WTC11 (cell line): ENCODE results near the gene TLCD1.

Experiments
- ETV6 ChIP-seq: sonication (generic); formaldehyde crosslinking; IDR thresholded peaks from 2 replicates; pipeline ENCODE4 v1.8.1; 2022; ENCODE audit warnings: mild to moderate bottlenecking, missing genetic modification reagents
- MYBL2 ChIP-seq: sonication (generic); formaldehyde crosslinking; IDR thresholded peaks from 2 replicates; pipeline ENCODE4 v1.8.1; 2023; ENCODE audit warnings: mild to moderate bottlenecking, moderate library complexity, missing genetic modification reagents
- NR2C2 ChIP-seq: sonication (generic); formaldehyde crosslinking; IDR thresholded peaks from 2 replicates; pipeline ENCODE4 v1.8.0; 2022; ENCODE audit warnings: mild to moderate bottlenecking, missing genetic modification reagents
- ZNF138 ChIP-seq: sonication (generic); formaldehyde crosslinking; conservative IDR thresholded peaks from 2 replicates; pipeline ENCODE4 v1.8.1; 2022; ENCODE audit warnings: mild to moderate bottlenecking, moderate library complexity, missing genetic modification reagents
- TF ChIP-seq, protein P1 (sequence below): fragments of 200-600 bp; IDR thresholded peaks from 2 replicates; pipeline ENCODE4 v1.8.0; 2022; ENCODE audit warnings: antibody characterized with exemption
- TF ChIP-seq, protein P2 (sequence below): sonication (generic); formaldehyde crosslinking; IDR thresholded peaks from 2 replicates; pipeline ENCODE4 v1.8.0; 2022; ENCODE audit warnings: mild to moderate bottlenecking, missing genetic modification reagents
- TF ChIP-seq, protein P3 (sequence below): sonication (generic); formaldehyde crosslinking; IDR thresholded peaks from 2 replicates; pipeline ENCODE4 v1.8.0; 2022; ENCODE audit warnings: mild to moderate bottlenecking, missing genetic modification reagents
- TF ChIP-seq, protein P4 (sequence below): sonication (generic); formaldehyde crosslinking; IDR thresholded peaks from 2 replicates; pipeline ENCODE4 v1.8.0; 2023; ENCODE audit warnings: mild to moderate bottlenecking, missing genetic modification reagents

DNA sequence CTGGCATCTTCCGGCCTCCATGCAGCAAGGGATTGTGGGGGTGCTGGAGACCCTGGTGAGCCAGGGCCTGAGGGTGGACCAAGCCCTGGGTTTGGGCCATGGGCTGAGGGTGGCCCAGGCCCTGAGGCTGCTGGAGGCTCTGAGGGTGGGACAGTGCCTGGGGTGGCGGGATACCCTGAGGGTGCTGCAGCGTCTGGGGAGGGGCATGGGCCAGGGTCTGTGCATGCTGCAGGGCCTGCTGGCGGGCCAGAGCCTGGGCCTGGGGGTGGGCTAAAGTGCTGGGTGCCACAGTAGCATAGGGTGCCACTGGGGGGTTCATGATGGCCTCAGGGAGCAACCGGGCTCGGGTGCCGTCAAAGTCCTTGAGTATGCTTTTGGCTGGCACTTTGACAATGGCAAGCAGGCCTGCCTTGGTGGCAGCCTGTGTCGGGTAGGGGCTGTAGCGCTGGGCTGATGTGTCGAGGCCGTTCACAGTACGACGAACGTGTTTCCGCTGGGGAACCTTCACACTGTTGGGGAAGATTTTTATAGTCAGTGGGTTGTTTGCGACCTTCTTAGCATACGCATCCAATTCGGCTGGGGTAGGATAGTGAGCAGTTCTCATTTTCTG is 33.3 kb upstream of the TLCD1 start:
- TF ChIP-seq, protein P1, sequence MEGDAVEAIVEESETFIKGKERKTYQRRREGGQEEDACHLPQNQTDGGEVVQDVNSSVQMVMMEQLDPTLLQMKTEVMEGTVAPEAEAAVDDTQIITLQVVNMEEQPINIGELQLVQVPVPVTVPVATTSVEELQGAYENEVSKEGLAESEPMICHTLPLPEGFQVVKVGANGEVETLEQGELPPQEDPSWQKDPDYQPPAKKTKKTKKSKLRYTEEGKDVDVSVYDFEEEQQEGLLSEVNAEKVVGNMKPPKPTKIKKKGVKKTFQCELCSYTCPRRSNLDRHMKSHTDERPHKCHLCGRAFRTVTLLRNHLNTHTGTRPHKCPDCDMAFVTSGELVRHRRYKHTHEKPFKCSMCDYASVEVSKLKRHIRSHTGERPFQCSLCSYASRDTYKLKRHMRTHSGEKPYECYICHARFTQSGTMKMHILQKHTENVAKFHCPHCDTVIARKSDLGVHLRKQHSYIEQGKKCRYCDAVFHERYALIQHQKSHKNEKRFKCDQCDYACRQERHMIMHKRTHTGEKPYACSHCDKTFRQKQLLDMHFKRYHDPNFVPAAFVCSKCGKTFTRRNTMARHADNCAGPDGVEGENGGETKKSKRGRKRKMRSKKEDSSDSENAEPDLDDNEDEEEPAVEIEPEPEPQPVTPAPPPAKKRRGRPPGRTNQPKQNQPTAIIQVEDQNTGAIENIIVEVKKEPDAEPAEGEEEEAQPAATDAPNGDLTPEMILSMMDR, result no peak
- TF ChIP-seq, protein P2, sequence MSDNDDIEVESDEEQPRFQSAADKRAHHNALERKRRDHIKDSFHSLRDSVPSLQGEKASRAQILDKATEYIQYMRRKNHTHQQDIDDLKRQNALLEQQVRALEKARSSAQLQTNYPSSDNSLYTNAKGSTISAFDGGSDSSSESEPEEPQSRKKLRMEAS (CRISPR knock-in tag), result no peak
- TF ChIP-seq MYBL2 (CRISPR knock-in tag) (no peak), NR2C2 (CRISPR knock-in tag) (no peak), ZNF138 (CRISPR knock-in tag) (no peak), ETV6 (no peak)
- TF ChIP-seq, protein P3, sequence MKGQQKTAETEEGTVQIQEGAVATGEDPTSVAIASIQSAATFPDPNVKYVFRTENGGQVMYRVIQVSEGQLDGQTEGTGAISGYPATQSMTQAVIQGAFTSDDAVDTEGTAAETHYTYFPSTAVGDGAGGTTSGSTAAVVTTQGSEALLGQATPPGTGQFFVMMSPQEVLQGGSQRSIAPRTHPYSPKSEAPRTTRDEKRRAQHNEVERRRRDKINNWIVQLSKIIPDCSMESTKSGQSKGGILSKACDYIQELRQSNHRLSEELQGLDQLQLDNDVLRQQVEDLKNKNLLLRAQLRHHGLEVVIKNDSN (CRISPR knock-in tag), result no peak
- TF ChIP-seq, protein P4, sequence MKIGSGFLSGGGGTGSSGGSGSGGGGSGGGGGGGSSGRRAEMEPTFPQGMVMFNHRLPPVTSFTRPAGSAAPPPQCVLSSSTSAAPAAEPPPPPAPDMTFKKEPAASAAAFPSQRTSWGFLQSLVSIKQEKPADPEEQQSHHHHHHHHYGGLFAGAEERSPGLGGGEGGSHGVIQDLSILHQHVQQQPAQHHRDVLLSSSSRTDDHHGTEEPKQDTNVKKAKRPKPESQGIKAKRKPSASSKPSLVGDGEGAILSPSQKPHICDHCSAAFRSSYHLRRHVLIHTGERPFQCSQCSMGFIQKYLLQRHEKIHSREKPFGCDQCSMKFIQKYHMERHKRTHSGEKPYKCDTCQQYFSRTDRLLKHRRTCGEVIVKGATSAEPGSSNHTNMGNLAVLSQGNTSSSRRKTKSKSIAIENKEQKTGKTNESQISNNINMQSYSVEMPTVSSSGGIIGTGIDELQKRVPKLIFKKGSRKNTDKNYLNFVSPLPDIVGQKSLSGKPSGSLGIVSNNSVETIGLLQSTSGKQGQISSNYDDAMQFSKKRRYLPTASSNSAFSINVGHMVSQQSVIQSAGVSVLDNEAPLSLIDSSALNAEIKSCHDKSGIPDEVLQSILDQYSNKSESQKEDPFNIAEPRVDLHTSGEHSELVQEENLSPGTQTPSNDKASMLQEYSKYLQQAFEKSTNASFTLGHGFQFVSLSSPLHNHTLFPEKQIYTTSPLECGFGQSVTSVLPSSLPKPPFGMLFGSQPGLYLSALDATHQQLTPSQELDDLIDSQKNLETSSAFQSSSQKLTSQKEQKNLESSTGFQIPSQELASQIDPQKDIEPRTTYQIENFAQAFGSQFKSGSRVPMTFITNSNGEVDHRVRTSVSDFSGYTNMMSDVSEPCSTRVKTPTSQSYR (CRISPR knock-in tag), result no peak
